Stimulated activated CD4-positive, alpha-beta T cell treated with anti-CD3 and anti-CD28 coated beads, TNF-alpha, amount 100 ng/mL, for 1 hour (primary cell): Measurements from ENCODE around the gene TTC31.

Source experiments
- DNase-seq, 3 donors: peaks; one replicate each; pipeline ENCODE4 v3.0.0-alpha.2; 2020; ENCODE audit warnings: low read depth in 3 of 3, low spot score in 1 of 3

The TTC31 gene

GRCh38 chr2:74524955-74525716 is 42.3 kb downstream of the TTC31 start:
- DNase-seq: no peak

- DNase-seq: no peak
These were observed 43.1 kb downstream of the TTC31 start, which contains the start of gene DQX1 for GRCh38 chr2:74525717-74526648. DQX1 (minus strand) TSS chr2:74526231; CDS start chr2:74525729, 502 bp downstream.

GRCh38 chr2:74526649-74527230 is 43.9 kb downstream of the TTC31 start:
- DNase-seq: no peak

- DNase-seq: no peak
These were observed 44.9 kb downstream of the TTC31 start for GRCh38 chr2:74527741-74528140.

GRCh38 chr2:74528600-74529356 is 45.9 kb downstream of the TTC31 start:
- no peak for DNase-seq

GRCh38 chr2:74529357-74530238 is 46.7 kb downstream of the TTC31 start, which contains the start of the genes AUP1 and HTRA2:
AUP1 (minus strand) TSS chr2:74529706; CDS start chr2:74529629, 77 bp downstream.
HTRA2 (plus strand) TSS chr2:74529933; CDS start chr2:74530007, 74 bp downstream.
- DNase-seq: peak; percentile 64 to 71 (median 68)

- no peak for DNase-seq
These were observed 47.6 kb downstream of the TTC31 start for GRCh38 chr2:74530239-74531187.

- DNase-seq: no peak
These were observed 48.8 kb downstream of the TTC31 start for GRCh38 chr2:74531666-74532065.

GRCh38 chr2:74532222-74532621 is 49.3 kb downstream of the TTC31 start:
- DNase-seq: no peak

- no peak for DNase-seq
These were observed 50.6 kb downstream of the TTC31 start for GRCh38 chr2:74533464-74533863.

- no peak for DNase-seq
These were observed 51.5 kb downstream of the TTC31 start for GRCh38 chr2:74534411-74534810.

GRCh38 chr2:74535440-74535965 is 52.6 kb downstream of the TTC31 start:
- DNase-seq: no peak

GRCh38 chr2:74536166-74536950 is 53.5 kb downstream of the TTC31 start:
- DNase-seq: no peak

- no peak for DNase-seq
These were observed 54.3 kb downstream of the TTC31 start for GRCh38 chr2:74537140-74537539.

- no peak for DNase-seq
These were observed 56.0 kb downstream of the TTC31 start for GRCh38 chr2:74538881-74539339.

GRCh38 chr2:74540291-74540690 is 57.4 kb downstream of the TTC31 start:
- DNase-seq: no peak

- DNase-seq: no peak
These were observed 60.1 kb downstream of the TTC31 start for GRCh38 chr2:74542978-74543377.
